GM12875 (cell line): Measurements from ENCODE around the gene SH3RF2.
"Not testable (repeated sequence)": the region's sequence is repeated elsewhere in the genome, so short reads cannot be mapped to it uniquely, and the experiment has no call there.

Experiments used
- H3K4me3 ChIP-seq: one replicate; pipeline ENCODE4 v1.5.1; 2011; ENCODE audit warnings: low read depth, low read length, control low read depth
- TF ChIP-seq, protein P1 (sequence below): IDR thresholded peaks from 2 replicates; pipeline ENCODE4 v1.5.1; 2011; ENCODE audit warnings: low read depth, mild to moderate bottlenecking, control low read depth, inconsistent platforms, low read length, moderate library complexity, borderline replicate concordance; ENCODE audit not compliant: insufficient read depth

The SH3RF2 gene

DNA sequence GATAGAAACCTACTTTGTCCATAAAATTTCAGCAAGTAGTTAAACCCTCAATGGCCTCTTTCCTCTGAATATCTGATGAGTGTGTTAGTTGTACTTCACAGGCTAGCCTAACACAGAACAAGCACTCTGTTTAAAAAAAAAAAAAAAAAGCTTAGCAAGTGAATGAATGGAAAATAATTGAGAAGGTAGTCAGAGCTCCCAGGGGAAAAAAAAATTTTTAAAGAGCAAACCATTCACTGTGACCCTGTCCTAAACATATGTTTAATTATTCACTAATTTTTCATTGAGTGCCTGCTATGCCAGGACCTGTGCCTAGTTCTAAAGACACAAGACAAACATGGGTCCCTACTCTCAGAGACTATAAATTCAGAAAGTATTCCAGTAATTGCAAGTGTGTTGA, 69.3 kb downstream of the SH3RF2 start:
- no peak overlapping the region for H3K4me3 ChIP-seq
- TF ChIP-seq, protein P1, sequence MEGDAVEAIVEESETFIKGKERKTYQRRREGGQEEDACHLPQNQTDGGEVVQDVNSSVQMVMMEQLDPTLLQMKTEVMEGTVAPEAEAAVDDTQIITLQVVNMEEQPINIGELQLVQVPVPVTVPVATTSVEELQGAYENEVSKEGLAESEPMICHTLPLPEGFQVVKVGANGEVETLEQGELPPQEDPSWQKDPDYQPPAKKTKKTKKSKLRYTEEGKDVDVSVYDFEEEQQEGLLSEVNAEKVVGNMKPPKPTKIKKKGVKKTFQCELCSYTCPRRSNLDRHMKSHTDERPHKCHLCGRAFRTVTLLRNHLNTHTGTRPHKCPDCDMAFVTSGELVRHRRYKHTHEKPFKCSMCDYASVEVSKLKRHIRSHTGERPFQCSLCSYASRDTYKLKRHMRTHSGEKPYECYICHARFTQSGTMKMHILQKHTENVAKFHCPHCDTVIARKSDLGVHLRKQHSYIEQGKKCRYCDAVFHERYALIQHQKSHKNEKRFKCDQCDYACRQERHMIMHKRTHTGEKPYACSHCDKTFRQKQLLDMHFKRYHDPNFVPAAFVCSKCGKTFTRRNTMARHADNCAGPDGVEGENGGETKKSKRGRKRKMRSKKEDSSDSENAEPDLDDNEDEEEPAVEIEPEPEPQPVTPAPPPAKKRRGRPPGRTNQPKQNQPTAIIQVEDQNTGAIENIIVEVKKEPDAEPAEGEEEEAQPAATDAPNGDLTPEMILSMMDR, result no peak

DNA sequence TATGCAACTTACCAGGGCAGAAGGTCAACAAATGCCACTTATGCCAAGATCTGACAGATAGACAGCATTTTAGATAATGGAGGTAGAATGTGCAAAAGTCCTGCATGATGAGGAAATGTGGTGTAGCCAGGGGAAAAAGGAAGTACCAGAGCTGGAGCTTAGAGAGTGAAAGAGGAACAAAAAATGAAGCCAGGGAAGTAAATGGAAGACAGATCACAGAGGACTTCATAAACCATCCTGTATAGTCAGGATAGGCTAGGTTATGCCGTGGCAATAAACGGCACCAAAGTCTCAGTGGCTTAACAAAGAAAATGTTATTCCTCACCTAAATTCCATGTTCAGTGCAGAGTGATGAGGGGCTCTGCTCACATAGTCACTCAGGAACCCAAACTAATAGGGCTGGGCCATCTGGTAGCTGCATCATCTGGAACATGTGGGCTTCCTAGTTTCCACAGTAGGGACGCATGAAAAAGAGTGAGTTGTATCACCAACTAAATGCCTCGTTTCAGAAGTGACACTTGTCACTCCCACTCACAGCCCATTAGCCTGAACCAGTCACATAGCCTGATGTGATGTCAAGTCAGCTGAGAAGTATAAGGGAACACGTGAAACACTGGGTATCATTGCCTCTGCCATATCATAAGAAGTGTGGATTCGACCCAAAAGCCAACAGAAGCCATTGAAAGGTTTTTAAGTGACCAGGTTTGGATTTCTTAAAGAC, 70.3 kb downstream of the SH3RF2 start:
- TF ChIP-seq, protein P1, result no peak

DNA sequence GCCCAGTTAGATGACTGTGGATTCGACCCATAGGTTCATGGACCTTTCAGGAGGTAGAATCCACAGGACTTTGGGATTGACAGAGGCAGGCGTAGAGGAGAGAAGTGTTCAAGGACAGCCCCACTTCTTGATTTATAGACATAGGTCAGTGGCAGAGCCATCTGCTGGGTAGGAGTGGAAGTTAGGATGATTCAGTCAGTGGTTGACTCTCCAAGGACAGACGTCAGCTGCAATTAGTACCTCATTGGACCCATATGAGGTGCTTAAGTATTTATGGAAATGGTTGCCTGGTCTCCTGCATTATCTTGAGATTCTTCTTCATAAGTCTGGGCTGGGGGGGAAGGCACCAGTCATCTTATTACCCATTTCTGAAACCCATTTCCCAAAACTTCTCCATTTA, 70.9 kb downstream of the SH3RF2 start:
- TF ChIP-seq, protein P1, result no peak
- H3K4me3 ChIP-seq, result no peak overlapping the region

More for the DNA sequence above, 70.3 kb downstream of the SH3RF2 start:
- no peak overlapping the region for H3K4me3 ChIP-seq

DNA sequence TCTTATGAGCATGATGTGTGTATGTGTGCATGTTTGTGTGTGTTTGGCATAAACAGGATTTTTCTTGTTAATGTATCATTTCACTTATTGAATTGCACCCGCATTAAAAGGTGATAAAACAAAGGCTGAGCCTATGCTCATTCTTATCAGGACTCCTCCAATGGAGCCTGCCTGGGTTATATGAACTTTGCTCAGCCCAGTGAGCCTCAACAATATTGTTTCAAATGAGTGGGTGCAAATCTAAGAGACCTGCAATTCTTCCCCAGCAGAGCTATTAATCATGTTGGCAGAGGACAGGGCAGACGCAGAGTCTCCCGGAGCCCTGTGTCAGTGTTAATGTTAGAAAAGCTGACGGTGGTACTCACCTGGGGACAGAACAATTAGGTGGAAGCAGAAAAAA, 71.6 kb downstream of the SH3RF2 start:
- TF ChIP-seq, protein P1, result no peak
- no peak overlapping the region for H3K4me3 ChIP-seq

DNA sequence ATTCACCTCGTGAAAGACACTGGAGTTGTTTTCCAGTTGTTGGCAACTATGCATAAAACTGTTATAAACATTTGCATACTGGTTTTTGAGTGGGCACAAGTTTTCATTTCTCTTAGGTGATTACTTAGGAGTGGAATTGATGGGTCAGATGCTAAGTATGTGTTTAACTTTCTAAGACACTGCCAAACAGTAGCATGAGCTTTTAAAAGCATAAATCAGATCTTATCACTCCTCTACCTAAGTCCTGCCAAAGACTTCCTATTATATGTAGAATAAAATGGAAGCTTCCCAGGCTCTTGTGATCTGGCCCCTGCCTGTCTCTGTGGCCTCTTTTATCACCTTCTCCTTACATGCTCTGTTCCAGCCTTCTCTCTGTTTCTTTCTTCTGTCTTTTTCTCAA, 72.6 kb downstream of the SH3RF2 start:
- H3K4me3 ChIP-seq, result no peak overlapping the region
- TF ChIP-seq, protein P1, result no peak

DNA sequence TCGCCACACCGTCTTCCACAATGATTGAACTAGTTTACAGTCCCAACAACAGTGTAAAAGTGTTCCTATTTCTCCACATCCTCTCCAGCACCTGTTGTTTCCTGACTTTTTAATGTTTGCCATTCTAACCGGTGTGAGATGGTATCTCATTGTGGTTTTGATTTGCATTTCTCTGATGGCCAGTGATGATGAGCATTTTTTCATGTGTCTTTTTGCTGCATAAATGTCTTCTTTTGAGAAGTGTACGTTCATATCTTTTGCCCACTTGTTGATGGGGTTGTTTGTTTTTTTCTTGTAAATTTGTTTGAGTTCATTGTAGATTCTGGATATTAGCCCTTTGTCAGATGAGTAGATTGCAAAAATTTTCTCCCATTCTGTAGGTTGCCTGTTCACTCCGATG, 74.1 kb downstream of the SH3RF2 start:
- H3K4me3 ChIP-seq, result not testable (repeated sequence)

DNA sequence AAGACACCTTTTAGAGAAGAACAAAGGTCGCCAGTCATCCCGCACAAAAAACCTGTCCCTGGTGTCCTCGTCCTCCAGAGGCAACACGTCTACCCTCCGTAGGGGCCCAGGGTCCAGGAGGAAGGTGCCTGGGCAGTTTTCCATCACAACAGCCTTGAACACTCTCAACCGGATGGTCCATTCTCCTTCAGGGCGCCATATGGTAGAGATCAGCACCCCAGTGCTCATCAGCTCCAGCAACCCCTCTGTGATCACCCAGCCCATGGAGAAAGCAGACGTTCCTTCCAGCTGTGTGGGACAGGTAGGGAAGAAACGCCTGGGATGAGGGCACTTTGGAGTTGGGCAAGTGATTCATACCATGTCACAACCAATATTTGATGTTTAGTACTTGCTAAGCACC, 77.4 kb downstream of the SH3RF2 start:
- TF ChIP-seq, protein P1, result no peak
- no peak overlapping the region for H3K4me3 ChIP-seq

DNA sequence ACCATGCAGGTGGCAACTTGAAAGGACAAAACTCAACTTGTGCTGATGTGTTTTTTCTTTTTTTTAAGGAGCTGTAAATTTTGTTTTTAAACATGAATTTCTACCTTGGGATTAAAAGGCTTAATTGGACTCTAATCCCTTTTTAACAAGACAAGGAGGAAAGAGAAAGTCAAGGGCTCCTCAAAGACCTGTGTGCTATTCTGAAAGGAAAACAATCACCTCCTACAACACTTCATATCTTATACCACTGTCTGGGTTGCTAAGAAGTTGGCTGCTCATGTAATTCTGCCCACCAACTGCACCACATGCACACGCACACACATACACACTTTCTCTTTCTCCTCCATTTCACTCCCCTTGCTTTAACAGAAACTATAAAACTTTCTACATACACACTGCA, 78.6 kb downstream of the SH3RF2 start:
- no peak overlapping the region for H3K4me3 ChIP-seq
- TF ChIP-seq, protein P1, result no peak
